CD8-positive, alpha-beta memory T cell (primary cell): ENCODE measurements around the gene CHKB. TPM values are rescaled to one million over a fixed set of nuclear protein-coding genes. Genes with fewer than 3 reads are reported as not detected.

Experiments used
- CTCF ChIA-PET: fragments of 350-600 bp; sonication (Branson Sonifier 250); formaldehyde crosslinking; loops from one replicate; lab custom pipeline; 2021; ENCODE audit warnings: antibody characterized with exemption; lab: Charles Lee
- POLR2A ChIA-PET: fragments of 350-600 bp; sonication (Branson Sonifier 250); formaldehyde crosslinking; loops from one replicate; lab custom pipeline; 2021; ENCODE audit warnings: antibody characterized with exemption; lab: Charles Lee
- DNase-seq, 5 donors: peaks; one replicate each; pipeline versions ENCODE4 v3.0.0 to v3.0.0-alpha.2; 2020 to 2022; ENCODE audit warnings: mixed read lengths in 1 of 5
- H3K27ac ChIP-seq: one replicate; pipeline ENCODE4 v1.7.0; 2013; ENCODE audit warnings: low read depth, mild to moderate bottlenecking, low read length, moderate library complexity
- H3K27me3 ChIP-seq: 2 replicates; pipeline ENCODE4 v1.7.0; 2013; ENCODE audit warnings: low read length, mild to moderate bottlenecking; ENCODE audit not compliant: insufficient read depth, poor library complexity, severe bottlenecking
- H3K36me3 ChIP-seq: 2 replicates; pipeline ENCODE4 v1.7.0; 2013; ENCODE audit warnings: mild to moderate bottlenecking, low read length, moderate library complexity; ENCODE audit not compliant: insufficient read depth
- H3K4me1 ChIP-seq: 2 replicates; pipeline ENCODE4 v1.7.0; 2013; ENCODE audit warnings: mild to moderate bottlenecking, low read length, moderate library complexity; ENCODE audit not compliant: insufficient read depth
- H3K4me3 ChIP-seq: 2 replicates; pipeline ENCODE4 v1.7.0; 2013; ENCODE audit warnings: mild to moderate bottlenecking, low read length
- H3K9me3 ChIP-seq: 2 replicates; pipeline ENCODE4 v1.7.0; 2013; ENCODE audit warnings: mild to moderate bottlenecking, low read length
- H3K27ac Mint-ChIP-seq, 8 donors: one replicate each; pipeline ENCODE4 v1.8.0; 2020 to 2021; ENCODE audit warnings: mixed read lengths in 8 of 8, mild to moderate bottlenecking in 6 of 8, inconsistent platforms in 3 of 8, moderate library complexity in 3 of 8
- H3K27me3 Mint-ChIP-seq, 2 donors: one replicate each; pipeline ENCODE4 v1.8.0; 2020 to 2021; ENCODE audit warnings: mixed read lengths in 2 of 2, mild to moderate bottlenecking in 1 of 2, moderate library complexity in 1 of 2
- H3K36me3 Mint-ChIP-seq, 3 donors: one replicate each; pipeline ENCODE4 v1.8.0; 2020 to 2021; ENCODE audit warnings: mixed read lengths in 3 of 3, inconsistent platforms in 1 of 3, mild to moderate bottlenecking in 1 of 3
- H3K4me1 Mint-ChIP-seq, 3 donors: one replicate each; pipeline ENCODE4 v1.8.0; 2020 to 2021; ENCODE audit warnings: mixed read lengths in 3 of 3, inconsistent platforms in 1 of 3, mild to moderate bottlenecking in 1 of 3
- H3K4me3 Mint-ChIP-seq, 7 donors: one replicate each; pipeline ENCODE4 v1.8.0; 2020 to 2021; ENCODE audit warnings: mixed read lengths in 7 of 7, mild to moderate bottlenecking in 6 of 7, moderate library complexity in 4 of 7, inconsistent platforms in 2 of 7
- H3K9me3 Mint-ChIP-seq, 5 donors: one replicate each; pipeline ENCODE4 v1.8.0; 2020 to 2022; ENCODE audit warnings: mixed read lengths in 5 of 5, mild to moderate bottlenecking in 3 of 5, moderate library complexity in 2 of 5, inconsistent platforms in 1 of 5
- polyA plus RNA-seq: library from polyadenylated mRNA; unstranded; fragments of 300-500 nt; fragmentation: Illumina TruSeq; gene quantifications from one replicate; pipeline ENCODE4 v1.2.3, GENCODE V29; 2021
- total RNA-seq, 2 experiments: library from RNA; stranded (reverse); gene quantifications; one replicate each; pipeline ENCODE4 v1.2.3, GENCODE V29; 2021

CHKB gene
- total and polyA plus RNA-seq, 3 experiments from 2014 or later: 33.3 to 76.1 (median 72.1) TPM

- H3K4me3 ChIP-seq: no peak within 1 kb of the TSS
- no peaks in the 10 kb centered on the region for H3K36me3 ChIP-seq
- H3K9me3 ChIP-seq: no peaks in the 10 kb centered on the region
- H3K27me3 ChIP-seq: peaks cover 23% of the 10 kb centered on the region
- DNase-seq: no peak
- no peak within 1 kb of the TSS for H3K27ac ChIP-seq
- Mint-ChIP-seq H3K27me3 (peaks cover 36 to 37% of the 10 kb centered on the region in 2 donors), H3K27ac (peak within 1 kb of the TSS in 2 of 8 donors; percentile 29 to 43), H3K36me3 (peaks cover 1 to 18% (median 5%) of the 10 kb centered on the region in 3 donors), H3K4me1 (peaks cover 5 to 21% (median 14%) of the 10 kb centered on the region in 3 donors), H3K4me3 (peak within 1 kb of the TSS; percentile 63 to 85 (median 74)), H3K9me3 (peaks cover 0 to 4% (median 2%) of the 10 kb centered on the region in 5 donors)
- ChIA-PET CTCF (no interaction called here), POLR2A (interaction anchor here (1.0 kb wide), 1 partner anchor 27 kb away, joined by 3 read pairs; the partner anchor contains the start of gene ARSA)
- H3K4me1 ChIP-seq: no peaks in the 10 kb centered on the region
Observed at GRCh38 chr22:50600538-50600937, 17.9 kb upstream of the CHKB start, which contains the start of gene MAPK8IP2. MAPK8IP2 (plus strand) TSS chr22:50600793; CDS start chr22:50600819, 26 bp downstream.

GRCh38 chr22:50599816-50600455, 17.3 kb upstream of the CHKB start:
- ChIA-PET CTCF (no interaction called here), POLR2A (interaction anchor here (1.0 kb wide), 1 partner anchor 28 kb away, joined by 3 read pairs; the partner anchor contains the start of gene ARSA)
- Histone ChIP-seq H3K27ac (no peak overlapping the region), H3K27me3 (peaks cover 23% of the 10 kb centered on the region), H3K36me3 (no peaks in the 10 kb centered on the region), H3K4me1 (no peaks in the 10 kb centered on the region), H3K4me3 (no peak overlapping the region), H3K9me3 (no peaks in the 10 kb centered on the region)
- H3K4me3 Mint-ChIP-seq: peak overlapping the region in 6 of 7 donors; percentile 46 to 68 (median 61)
- H3K36me3 Mint-ChIP-seq: peaks cover 1 to 22% (median 7%) of the 10 kb centered on the region in 3 donors
- peak overlapping the region in 1 of 8 donors; percentile 43 for H3K27ac Mint-ChIP-seq
- peaks cover 0 to 4% (median 2%) of the 10 kb centered on the region in 5 donors for H3K9me3 Mint-ChIP-seq
- H3K27me3 Mint-ChIP-seq: peaks cover 35 to 36% of the 10 kb centered on the region in 2 donors
- peak; percentile 45 to 73 (median 54) for DNase-seq
- H3K4me1 Mint-ChIP-seq: peaks cover 5 to 21% (median 14%) of the 10 kb centered on the region in 3 donors

DNA sequence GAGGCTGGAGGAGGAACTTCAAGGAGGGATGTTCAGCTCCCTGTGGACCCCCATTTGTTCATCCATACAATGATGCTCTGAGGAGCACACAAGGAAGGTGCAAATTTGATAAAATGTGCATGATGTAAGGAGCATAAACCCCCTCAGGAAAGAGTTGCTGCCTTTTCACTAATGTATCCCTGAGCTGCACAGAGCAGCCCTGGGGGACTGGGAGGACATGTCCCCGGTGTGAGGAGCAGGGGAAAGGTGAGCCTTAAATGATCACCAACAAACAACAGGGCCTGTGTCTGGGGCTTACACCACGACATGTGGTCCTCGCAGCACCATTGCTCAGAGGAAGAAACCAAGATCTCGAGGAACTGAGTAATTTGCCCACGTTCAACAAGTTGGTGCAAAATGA, 14.4 kb upstream of the CHKB start:
- no peak overlapping the region for H3K27ac ChIP-seq
- no peak overlapping the region for H3K4me3 Mint-ChIP-seq
- no peak overlapping the region for H3K27ac Mint-ChIP-seq
- H3K36me3 Mint-ChIP-seq: peaks cover 1 to 19% (median 7%) of the 10 kb centered on the region in 3 donors
- H3K4me3 ChIP-seq: no peak overlapping the region
- peaks cover 5 to 14% (median 8%) of the 10 kb centered on the region in 3 donors for H3K4me1 Mint-ChIP-seq
- CTCF ChIA-PET: no interaction called here
- POLR2A ChIA-PET: no interaction called here
- H3K36me3 ChIP-seq: no peaks in the 10 kb centered on the region
- peaks cover 23 to 25% of the 10 kb centered on the region in 2 donors for H3K27me3 Mint-ChIP-seq
- peaks cover 0 to 4% (median 2%) of the 10 kb centered on the region in 5 donors for H3K9me3 Mint-ChIP-seq
- peaks cover 11% of the 10 kb centered on the region for H3K27me3 ChIP-seq
- no peaks in the 10 kb centered on the region for H3K9me3 ChIP-seq
- DNase-seq: no peak
- H3K4me1 ChIP-seq: no peaks in the 10 kb centered on the region

DNA sequence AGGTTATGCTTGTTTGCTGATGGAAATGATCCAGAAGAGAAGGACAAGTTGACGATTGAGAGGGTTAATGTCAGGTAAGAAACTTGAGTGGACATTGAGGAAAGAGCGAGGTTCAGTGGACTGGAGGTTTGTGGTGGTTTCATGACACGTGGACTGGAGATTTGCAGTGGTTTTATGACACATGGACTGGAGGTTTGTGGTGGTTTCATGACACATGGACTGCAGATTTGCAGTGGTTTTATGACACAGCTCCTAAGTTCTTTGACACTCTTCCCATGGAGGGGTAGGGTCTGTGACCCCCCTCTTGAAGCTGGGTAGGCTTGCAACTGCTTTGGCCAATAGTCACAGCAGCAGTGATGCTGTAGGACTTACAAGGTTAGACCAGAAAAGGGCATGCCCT, 12.5 kb upstream of the CHKB start:
- H3K36me3 ChIP-seq: no peaks in the 10 kb centered on the region
- Mint-ChIP-seq H3K9me3 (no peaks in the 10 kb centered on the region), H3K4me3 (no peak overlapping the region), H3K27ac (no peak overlapping the region), H3K4me1 (peaks cover 0 to 6% (median 4%) of the 10 kb centered on the region in 3 donors), H3K27me3 (peaks cover 14 to 18% of the 10 kb centered on the region in 2 donors), H3K36me3 (peaks cover 2 to 14% (median 7%) of the 10 kb centered on the region in 3 donors)
- H3K4me1 ChIP-seq: no peaks in the 10 kb centered on the region
- H3K27ac ChIP-seq: no peak overlapping the region
- peaks cover 6% of the 10 kb centered on the region for H3K27me3 ChIP-seq
- POLR2A ChIA-PET: no interaction called here
- no peak overlapping the region for H3K4me3 ChIP-seq
- no peak for DNase-seq
- CTCF ChIA-PET: no interaction called here
- H3K9me3 ChIP-seq: no peaks in the 10 kb centered on the region

DNA sequence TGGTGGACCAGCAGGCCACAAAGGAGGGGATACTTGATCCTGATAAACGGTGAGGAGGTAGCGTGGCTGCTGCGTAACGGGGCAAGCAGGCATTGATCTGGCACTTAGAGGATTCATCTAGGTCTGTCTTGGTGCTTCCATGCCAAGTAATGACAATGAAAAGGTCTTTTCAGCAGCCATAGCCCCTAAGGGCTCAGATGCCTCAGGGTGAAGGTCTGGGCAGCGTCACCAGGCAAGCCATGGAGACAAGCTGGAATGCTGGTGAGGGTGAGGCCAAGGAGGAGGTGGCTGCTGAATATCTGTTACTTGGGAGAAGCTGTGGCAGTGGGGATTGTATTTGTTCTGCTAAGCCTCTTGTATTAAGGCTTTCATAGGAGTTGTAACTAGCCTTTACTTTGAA, 4.8 kb upstream of the CHKB start:
- Mint-ChIP-seq H3K27ac (no peak overlapping the region), H3K4me1 (peaks cover 7 to 15% (median 8%) of the 10 kb centered on the region in 3 donors), H3K36me3 (peaks cover 0 to 3% (median 1%) of the 10 kb centered on the region in 3 donors), H3K4me3 (no peak overlapping the region), H3K27me3 (no peaks in the 10 kb centered on the region), H3K9me3 (no peaks in the 10 kb centered on the region)
- Histone ChIP-seq H3K4me1 (peaks cover 8% of the 10 kb centered on the region), H3K36me3 (no peaks in the 10 kb centered on the region), H3K4me3 (no peak overlapping the region), H3K27ac (no peak overlapping the region), H3K27me3 (no peaks in the 10 kb centered on the region), H3K9me3 (no peaks in the 10 kb centered on the region)
- POLR2A ChIA-PET: no interaction called here
- DNase-seq: no peak
- CTCF ChIA-PET: interaction anchor here (0.9 kb wide), 1 partner anchor 33 kb away, joined by 4 read pairs; no protein-coding TSS in a partner anchor

DNA sequence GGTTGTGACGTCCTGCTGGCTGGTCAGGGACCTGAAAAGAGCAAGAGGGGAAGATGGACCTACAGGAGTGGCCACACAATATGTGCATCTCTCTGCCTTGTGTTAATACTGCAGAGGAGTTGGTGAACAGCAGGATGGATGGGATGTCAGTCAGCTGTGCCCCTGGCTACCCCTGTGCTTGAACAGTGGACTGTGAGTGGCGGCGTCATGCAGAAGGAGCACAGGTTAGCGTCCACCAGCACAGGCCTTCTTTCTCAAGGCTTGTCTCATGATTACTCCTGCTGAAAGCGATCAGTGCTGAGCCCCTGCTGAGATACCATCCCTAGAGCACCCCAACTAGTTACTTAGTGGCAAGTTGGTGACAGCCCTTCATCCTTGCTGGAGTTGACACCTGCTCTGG, 3.8 kb upstream of the CHKB start:
- CTCF ChIA-PET: interaction anchor here (0.9 kb wide), 1 partner anchor 34 kb away, joined by 4 read pairs; no protein-coding TSS in a partner anchor
- Mint-ChIP-seq H3K27ac (peak overlapping the region in 1 of 8 donors; percentile 33), H3K27me3 (no peaks in the 10 kb centered on the region), H3K4me3 (no peak overlapping the region), H3K36me3 (peaks cover 0 to 7% (median 0%) of the 10 kb centered on the region in 3 donors), H3K9me3 (no peaks in the 10 kb centered on the region), H3K4me1 (peaks cover 8 to 22% (median 10%) of the 10 kb centered on the region in 3 donors)
- no peaks in the 10 kb centered on the region for H3K9me3 ChIP-seq
- H3K27me3 ChIP-seq: no peaks in the 10 kb centered on the region
- H3K36me3 ChIP-seq: no peaks in the 10 kb centered on the region
- peaks cover 14% of the 10 kb centered on the region for H3K4me1 ChIP-seq
- no peak overlapping the region for H3K27ac ChIP-seq
- no peak overlapping the region for H3K4me3 ChIP-seq
- POLR2A ChIA-PET: no interaction called here
- DNase-seq: no peak

DNA sequence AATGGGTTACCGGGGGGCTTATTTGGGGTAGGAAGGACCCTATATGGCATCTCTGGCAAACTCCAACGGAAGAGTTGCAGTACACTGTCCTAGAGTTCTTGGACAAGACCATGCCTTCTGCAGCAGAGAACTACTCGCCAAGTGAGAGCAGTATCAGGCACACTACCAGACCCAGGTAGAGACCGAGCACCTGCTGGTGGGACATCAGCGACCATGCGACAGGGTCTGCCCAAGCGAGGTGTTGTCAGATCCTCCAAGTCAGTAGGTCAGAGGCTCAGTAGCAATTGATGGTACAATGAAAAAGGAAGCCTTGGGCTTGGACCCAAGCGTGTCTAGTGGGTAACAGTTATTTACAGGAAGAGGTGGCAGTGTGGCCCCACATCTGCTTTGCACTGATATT, 3.1 kb upstream of the CHKB start:
- Histone ChIP-seq H3K27me3 (no peaks in the 10 kb centered on the region), H3K9me3 (no peaks in the 10 kb centered on the region), H3K36me3 (no peaks in the 10 kb centered on the region), H3K4me3 (no peak overlapping the region), H3K27ac (no peak overlapping the region), H3K4me1 (peaks cover 19% of the 10 kb centered on the region)
- CTCF ChIA-PET: no interaction called here
- peak in 1 of 5 donors; percentile 31 for DNase-seq
- Mint-ChIP-seq H3K4me1 (peaks cover 8 to 26% (median 10%) of the 10 kb centered on the region in 3 donors), H3K27ac (peak overlapping the region in 1 of 8 donors; percentile 34), H3K27me3 (no peaks in the 10 kb centered on the region), H3K4me3 (no peak overlapping the region), H3K9me3 (no peaks in the 10 kb centered on the region), H3K36me3 (peaks cover 0 to 7% (median 0%) of the 10 kb centered on the region in 3 donors)
- POLR2A ChIA-PET: no interaction called here

DNA sequence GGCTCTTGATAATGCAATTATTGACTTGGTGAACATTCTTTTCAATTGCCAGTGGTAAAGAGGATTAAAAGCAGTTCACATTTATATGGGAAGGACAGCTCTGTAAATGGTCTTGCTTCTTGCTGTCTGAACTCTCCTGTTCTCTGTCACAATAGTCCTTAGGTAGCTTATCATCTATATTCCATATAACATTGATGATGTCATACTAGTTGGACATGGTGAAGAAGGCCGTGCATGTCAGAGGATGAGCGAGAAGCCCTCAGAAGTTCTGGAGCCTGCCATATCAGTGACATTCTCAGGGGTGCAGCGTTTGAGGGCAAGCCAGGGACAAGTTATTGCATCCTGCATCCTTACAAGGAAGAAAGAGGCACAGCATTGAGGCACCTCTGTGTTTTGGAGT, 2.6 kb upstream of the CHKB start:
- peaks cover 0 to 12% (median 0%) of the 10 kb centered on the region in 3 donors for H3K36me3 Mint-ChIP-seq
- H3K27me3 ChIP-seq: no peaks in the 10 kb centered on the region
- H3K4me3 ChIP-seq: no peak overlapping the region
- peak overlapping the region in 1 of 8 donors; percentile 41 for H3K27ac Mint-ChIP-seq
- H3K9me3 ChIP-seq: no peaks in the 10 kb centered on the region
- H3K9me3 Mint-ChIP-seq: no peaks in the 10 kb centered on the region
- CTCF ChIA-PET: interaction anchor here (1.0 to 1.4 kb wide), 2 partner anchors 22 to 60 kb away, joined by 4 to 6 read pairs; partner anchors contain the start of genes SCO2 and SYCE3
- peaks cover 1% of the 10 kb centered on the region for H3K36me3 ChIP-seq
- no peak overlapping the region for H3K27ac ChIP-seq
- H3K27me3 Mint-ChIP-seq: no peaks in the 10 kb centered on the region
- H3K4me3 Mint-ChIP-seq: peak overlapping the region in 2 of 7 donors; percentile 15 to 59
- peaks cover 8 to 29% (median 13%) of the 10 kb centered on the region in 3 donors for H3K4me1 Mint-ChIP-seq
- no peak for DNase-seq
- H3K4me1 ChIP-seq: peaks cover 19% of the 10 kb centered on the region
- POLR2A ChIA-PET: no interaction called here
